Activated T-cell treated with anti-CD3 and anti-CD28 coated beads for 1 hour (primary cell): ENCODE measurements around the gene CUL9.
"Not testable (repeated sequence)": the region's sequence is repeated elsewhere in the genome, so short reads cannot be mapped to it uniquely, and the experiment has no call there.

Source experiments
- DNase-seq: peaks from one replicate; pipeline ENCODE4 v3.0.0-alpha.2; 2020; ENCODE audit warnings: low read depth

Gene CUL9

GRCh38 chr6:43181942-43182860 lies at the start of gene CUL9:
Gene CUL9, plus strand, starts transcription at chr6:43182196. Its CDS starts 2,115 bp downstream, at chr6:43184311.
- DNase-seq, result peak; percentile 68

DNA sequence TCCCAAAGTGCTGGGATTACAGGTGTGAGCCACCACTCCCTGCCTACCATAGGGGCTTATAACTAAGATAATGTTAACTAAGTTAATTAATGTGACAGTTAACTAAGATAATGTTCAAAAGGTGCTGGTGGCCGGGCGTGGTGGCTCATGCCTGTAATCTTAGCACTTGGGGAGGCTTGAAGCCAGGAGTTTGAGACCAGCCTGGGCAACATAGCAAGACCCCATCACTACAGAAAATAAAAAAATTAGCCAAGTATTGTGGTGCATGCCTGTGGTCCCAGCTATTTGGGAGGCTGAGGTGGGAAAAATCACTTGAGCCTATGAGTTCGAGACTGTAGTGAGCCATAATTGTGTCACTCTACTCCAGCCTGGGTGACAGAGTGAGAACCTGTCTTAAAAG lies 43.7 kb upstream of the CUL9 start:
- DNase-seq, result no peak

DNA sequence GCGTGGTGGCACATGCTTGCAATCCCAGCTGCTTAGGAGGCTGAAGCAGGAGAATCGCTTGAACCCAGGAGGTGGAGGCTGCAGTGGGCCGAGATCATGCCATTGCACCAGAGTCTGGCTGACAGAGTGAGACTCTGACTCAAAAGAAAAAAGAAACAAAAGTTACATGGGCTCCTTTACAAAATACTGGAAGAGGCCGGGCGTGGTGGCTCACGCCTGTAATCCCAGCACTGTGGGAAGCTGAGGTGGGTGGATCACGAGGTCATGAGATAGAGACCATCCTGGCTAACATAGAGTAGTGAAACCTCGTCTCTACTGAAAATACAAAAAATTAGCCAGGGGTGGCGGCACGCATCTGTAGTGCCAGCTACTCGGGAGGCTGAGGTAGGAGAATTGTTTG lies 42.0 kb upstream of the CUL9 start:
- DNase-seq, result not testable (repeated sequence)

- DNase-seq, result no peak
These were observed 40.4 kb upstream of the CUL9 start for GRCh38 chr6:43141644-43142043.

DNA sequence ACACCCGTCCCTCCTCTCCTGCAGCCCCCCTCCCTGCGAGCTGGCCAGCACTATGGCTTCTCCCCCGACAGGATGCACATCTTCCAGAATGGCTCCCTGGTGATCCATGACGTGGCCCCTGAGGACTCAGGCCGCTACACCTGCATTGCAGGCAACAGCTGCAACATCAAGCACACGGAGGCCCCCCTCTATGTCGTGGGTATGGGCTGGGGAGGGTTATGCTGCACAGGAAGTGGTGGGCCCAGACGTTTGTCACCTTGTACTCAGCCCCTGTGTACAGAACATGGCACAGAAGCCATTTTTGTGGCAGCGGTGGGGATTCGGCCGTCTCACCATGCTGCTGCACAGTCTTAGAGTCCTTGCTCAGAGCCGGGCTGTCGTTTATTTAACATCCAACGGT lies 39.9 kb upstream of the CUL9 start:
- DNase-seq, result no peak

DNA sequence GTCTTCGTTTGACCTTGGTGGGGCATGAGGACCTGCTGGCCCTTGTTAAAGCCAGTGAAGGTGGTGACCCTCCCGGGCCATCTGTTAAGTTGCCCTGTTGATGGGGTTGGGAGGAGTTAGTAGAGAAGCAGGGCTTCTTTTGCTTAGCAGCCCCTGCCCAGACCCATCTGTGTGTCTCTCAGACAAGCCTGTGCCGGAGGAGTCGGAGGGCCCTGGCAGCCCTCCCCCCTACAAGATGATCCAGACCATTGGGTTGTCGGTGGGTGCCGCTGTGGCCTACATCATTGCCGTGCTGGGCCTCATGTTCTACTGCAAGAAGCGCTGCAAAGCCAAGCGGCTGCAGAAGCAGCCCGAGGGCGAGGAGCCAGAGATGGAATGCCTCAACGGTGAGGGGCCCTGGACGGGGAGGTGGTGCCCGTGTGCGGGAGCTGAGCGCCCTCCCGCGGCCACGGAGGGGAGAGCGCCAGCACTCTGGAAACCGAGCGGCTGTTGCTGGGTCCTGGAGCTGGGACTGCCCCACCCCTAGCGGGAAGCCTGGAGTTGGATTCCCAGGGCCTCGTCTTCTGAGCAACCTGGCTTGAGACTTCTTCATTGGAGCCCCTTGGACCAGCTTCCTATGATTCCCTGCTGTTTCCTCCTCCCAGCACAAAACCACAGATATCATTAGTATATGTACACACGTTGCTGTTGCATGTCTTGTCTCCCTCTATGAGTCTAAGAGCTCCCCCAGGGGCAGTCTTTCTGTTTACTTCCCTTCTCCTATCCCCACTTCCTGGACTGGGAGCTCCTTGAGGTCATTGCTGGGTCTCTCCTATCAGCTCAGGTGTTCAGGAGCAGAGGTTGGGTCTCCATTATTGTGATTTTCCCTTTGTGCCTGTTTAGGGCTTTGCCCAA lies 38.5 kb upstream of the CUL9 start:
- peak; percentile 65 for DNase-seq

DNA sequence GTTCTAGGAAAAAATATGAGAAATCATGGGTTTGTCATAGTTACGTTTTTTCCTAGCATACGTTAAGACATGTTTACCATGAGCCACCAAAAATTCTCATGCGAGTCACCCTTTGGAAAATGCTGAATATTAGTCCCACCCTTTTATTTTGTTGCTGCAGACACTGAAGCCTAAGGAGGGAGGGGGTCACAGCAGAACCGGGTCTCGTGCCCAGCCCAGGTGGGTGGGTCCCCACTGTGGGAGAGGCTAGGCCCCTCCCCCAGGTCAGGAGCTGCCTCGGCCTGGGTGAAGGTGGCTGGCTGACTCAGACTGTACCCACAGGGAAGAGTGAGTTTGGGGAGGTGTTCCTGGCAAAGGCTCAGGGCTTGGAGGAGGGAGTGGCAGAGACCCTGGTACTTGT lies 37.1 kb upstream of the CUL9 start:
- DNase-seq, result no peak

DNA sequence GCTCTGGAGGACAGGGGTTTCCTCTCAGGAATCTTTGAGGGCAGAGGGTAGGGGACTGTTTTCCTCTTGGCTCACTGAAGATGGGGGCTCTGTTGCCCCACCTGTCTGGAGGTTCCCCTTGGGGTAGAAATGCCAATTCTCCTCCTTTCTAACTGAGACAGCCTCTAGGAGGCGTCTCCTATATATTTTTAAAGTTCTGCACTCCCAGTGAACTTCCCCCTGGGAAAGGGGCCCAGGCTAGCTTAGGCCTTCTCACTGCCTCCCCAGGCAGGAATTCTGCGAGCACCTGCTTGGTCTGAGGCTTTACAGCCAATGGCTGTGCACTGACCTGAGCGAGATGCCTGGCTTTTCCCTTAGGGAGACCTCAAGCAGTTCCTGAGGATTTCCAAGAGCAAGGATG lies 35.7 kb upstream of the CUL9 start:
- no peak for DNase-seq

- DNase-seq, result no peak
These were observed 35.0 kb upstream of the CUL9 start for GRCh38 chr6:43146709-43147688.

DNA sequence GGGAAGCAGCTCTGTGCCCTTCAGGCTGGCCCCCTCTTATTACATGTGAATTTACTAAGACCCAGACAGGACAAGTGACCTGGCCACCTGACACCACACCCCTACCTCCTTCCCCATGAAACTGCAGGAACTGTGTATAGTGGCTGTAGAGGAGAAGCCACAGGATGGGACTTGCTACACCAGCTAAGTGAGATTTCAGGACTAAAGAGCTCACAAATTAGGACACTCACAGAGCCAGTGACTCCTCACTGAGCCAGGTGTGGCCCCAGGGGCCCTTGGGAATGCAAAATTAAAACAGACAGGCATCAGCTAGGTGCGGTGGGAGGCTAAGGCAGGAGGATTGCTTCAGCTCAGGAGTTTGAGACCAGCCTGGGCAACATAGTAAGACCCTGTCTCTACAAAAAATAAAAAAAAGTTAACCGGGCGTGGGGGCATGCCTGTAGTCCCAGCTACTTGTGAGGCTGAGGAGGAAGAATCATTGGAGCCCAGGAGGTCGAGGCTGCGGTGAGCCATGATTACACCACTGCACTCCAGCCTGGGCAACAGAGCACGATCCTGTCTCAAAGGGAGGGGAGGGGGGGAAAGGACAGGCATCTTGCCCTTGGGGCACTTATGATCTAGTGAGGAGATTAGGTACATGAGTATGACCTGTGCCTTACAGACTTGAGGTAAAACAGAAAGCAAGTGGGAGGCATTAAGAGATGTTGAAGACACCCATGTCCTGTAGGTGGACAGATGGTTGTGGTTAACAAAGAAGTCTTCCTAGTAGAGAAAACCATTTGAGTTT lies 34.1 kb upstream of the CUL9 start:
- no peak for DNase-seq

GRCh38 chr6:43149265-43149664 lies 32.7 kb upstream of the CUL9 start:
- no peak for DNase-seq

DNA sequence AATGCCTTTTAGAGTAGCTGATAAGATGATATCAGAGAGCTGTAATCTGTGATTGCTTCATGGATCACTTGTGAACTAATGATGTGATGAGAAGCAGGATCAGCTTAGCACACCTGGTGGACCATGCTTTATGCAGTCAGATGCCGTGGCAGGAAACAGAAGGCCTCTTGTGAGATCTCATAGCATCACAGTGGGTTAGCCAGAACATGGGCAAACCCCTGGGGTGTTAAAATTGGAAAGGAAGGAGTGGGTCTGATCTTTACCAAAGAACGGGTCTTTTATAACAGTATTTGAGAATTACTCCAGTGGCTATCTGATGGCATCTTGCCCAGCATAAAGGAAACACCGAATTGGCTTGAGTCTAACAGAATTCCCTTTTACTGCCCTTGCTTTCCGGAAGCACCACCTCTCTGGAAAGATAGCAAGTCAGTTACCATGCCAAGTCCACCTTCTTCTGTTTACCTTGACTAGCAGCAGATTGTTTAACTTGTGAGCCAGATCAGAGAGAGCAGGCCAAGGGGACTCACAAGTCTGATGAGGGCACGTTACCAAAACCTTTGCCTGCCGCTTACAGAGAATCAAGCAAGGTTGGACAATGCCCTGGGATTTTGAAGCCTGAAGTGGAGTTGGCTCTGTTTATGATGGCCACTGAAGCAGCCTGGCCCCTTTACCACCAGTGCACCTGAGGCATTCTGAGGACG lies 31.8 kb upstream of the CUL9 start:
- DNase-seq, result no peak

- no peak for DNase-seq
These were observed 22.4 kb upstream of the CUL9 start for GRCh38 chr6:43159599-43159998.

DNA sequence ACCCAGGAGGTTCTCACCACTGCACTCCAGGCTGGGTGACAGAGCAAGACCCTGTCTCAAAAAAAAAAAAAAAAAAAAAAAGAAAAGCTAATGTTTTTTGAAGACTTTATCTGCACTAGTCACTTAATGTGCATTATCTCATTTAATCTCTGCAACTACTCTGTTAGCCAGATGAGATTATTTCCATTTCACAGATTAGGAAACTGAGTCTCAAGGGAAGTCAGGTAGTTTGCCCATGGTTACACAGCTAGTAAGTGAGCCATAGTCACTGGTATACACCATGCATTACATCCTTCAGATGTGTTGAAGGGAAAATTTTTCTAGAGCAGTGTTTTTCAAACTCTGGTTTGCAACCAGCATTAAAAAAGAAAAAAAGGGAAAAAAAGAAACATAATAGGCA lies 18.1 kb upstream of the CUL9 start:
- no peak for DNase-seq

DNA sequence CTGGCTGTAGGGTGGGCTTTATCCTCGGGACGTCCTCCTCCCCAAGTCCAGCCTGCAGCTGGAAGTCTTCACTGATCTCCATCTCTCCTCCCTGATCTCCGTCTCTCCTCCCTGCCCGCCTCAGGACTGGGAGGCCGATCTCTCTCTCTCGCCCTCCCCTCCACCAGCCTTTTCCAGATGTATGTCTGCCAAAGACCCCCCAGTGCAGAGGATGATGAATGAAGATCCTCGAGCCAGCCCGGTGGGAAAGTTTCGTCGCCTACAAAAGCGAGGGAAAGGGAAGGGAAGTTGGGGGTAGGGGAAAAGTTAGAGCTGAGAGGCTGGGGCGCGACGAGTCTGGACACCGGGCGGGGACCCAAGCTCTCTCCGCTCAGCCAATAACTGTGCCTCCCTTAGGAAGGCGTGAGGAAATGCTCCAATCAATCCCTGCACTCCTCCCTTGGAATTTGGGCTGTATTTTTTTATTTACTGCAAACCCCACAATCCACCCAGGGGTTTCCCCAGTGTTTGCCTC lies 11.5 kb upstream of the CUL9 start:
- DNase-seq, result no peak

DNA sequence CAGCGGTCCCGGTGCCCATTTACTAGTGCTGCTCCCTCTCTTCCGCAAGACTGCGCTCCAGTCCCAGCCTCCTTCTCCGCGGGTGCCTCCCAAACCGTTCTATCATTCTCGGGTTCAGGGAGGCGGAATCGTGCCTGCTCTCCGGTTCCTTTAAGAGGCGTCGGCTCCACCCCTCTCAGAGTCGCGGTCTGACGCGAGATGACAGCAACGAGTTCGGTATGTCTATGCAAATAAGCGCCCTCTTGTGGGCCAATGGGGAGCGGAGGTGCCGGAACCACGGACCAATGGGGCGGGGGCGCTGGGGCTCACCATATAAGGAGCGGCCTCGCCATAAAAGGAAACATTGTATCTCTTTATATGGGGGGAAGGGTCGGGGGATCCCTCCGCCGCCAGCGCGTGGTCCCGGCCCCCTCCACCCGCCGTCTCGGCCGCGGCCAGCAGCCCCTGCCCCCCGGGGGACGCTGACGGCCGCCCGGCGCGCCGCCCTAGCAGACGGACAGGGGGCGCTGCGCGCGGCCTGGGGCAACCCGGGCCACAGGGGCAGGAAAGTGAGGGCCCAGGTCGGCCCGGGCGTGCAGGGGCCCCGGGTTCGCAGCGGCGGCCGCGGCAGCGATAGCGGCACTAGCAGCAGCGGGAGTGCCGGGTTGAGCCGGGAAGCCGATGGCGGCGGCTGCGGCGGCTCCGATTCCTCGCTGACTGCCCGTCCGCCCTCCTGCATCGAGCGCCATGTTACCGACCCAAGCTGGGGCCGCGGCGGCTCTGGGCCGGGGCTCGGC lies 10.9 kb upstream of the CUL9 start, which contains the start of gene SRF:
Gene SRF (plus strand): TSS at position 339 of the 776 bp plus-strand sequence. CDS start 388 bp downstream, at position 727.
- peak; percentile 97 for DNase-seq

DNA sequence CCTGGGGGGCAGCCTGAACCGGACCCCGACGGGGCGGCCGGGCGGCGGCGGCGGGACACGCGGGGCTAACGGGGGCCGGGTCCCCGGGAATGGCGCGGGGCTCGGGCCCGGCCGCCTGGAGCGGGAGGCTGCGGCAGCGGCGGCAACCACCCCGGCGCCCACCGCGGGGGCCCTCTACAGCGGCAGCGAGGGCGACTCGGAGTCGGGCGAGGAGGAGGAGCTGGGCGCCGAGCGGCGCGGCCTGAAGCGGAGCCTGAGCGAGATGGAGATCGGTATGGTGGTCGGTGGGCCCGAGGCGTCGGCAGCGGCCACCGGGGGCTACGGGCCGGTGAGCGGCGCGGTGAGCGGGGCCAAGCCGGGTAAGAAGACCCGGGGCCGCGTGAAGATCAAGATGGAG lies 10.3 kb upstream of the CUL9 start:
- DNase-seq, result peak; percentile 19

DNA sequence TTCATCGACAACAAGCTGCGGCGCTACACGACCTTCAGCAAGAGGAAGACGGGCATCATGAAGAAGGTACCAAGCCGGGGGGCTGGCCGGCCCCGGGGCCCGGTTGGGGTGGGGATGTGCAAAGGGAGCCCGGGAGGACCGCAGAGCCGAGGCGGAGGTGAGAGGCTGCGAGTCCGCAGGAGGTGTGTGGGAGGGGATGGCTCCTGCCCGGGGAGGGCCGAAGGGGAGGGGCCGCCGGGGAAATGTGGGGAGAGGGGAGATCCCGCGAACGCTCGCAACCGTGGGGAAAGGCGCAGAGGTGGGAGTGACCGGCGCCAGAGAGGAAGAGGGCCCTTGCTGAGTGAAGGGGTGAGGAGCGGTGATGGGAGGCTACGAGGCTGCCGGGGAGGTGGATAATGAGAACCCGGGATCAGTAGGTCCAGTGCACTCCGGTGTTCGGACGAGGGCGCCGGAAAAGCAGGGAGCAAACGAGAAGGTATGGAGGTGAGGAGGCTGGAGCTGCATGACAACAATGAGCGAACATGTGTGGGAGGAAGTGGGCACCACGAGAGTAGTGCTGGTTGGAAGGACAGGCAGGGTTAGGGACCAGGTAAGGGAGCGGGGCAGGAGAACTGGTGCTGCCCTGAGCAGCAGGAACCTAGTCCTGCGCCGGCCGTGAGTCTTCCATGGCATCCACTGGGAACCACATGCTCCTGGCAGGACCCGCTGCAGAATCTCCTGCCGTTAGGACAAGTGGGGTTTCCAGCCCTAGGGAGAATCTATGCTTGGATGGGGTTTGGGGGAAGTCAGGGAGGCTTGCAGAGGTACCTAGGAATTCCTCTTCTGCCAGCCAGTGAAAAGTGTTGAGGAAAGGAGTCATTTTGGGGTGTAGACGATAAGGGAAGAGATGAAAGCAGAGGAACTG lies 9.6 kb upstream of the CUL9 start:
- DNase-seq, result peak; percentile 34
